Gastroesophageal sphincter (tissue), 4 donors: ENCODE results near the gene ERBB4. TPM values are rescaled to one million over a fixed set of nuclear protein-coding genes. Genes with fewer than 3 reads are reported as not detected.

Experiments
- ATAC-seq: fragments of 150-250 bp; one replicate; pipeline ENCODE4 v1.9.1; 2016; ENCODE audit warnings: mild to moderate bottlenecking, moderate library complexity
- H3K27ac ChIP-seq, 4 donors: fragments of 200-600 bp; sonication (generic) in 3 of 4; 1 replicate in 3 of 4; 2 replicates in 1 of 4; pipeline ENCODE4 v1.5.1; 2016 to 2019
- H3K27me3 ChIP-seq: fragments of 200-600 bp; sonication (generic); one replicate; pipeline ENCODE4 v1.5.1; 2019
- H3K36me3 ChIP-seq, 2 donors: fragments of 200-600 bp; sonication (generic); one replicate each; pipeline ENCODE4 v1.5.1; 2019; ENCODE audit warnings: control low read depth in 1 of 2
- H3K4me1 ChIP-seq, 3 donors: fragments of 200-600 bp; sonication (generic); 1 replicate in 2 of 3; 2 replicates in 1 of 3; pipeline ENCODE4 v1.5.1; 2016 to 2019; ENCODE audit warnings: control low read depth in 2 of 3
- H3K4me3 ChIP-seq, 2 donors: fragments of 200-600 bp; sonication (generic); one replicate each; pipeline ENCODE4 v1.5.1; 2019; ENCODE audit warnings: mild to moderate bottlenecking in 1 of 2, moderate library complexity in 1 of 2
- H3K9me3 ChIP-seq, 3 donors: fragments of 200-600 bp; sonication (generic); one replicate each; pipeline ENCODE4 v1.5.1; 2017 to 2019; ENCODE audit warnings: control low read depth in 2 of 3
- CTCF ChIP-seq, 4 experiments: fragments of 200-600 bp in 2 of 4; fragments of 450-650 bp in 2 of 4; sonication (generic) in 1 of 4; IDR thresholded peaks; one replicate each; pipeline ENCODE4 v1.5.1; 2017 to 2019; ENCODE audit warnings: antibody characterized with exemption in 4 of 4, mild to moderate bottlenecking in 2 of 4, moderate library complexity in 2 of 4
- EP300 ChIP-seq: sonication (generic); formaldehyde crosslinking; IDR thresholded peaks from one replicate; pipeline ENCODE4 v1.6.1; 2017; ENCODE audit warnings: antibody characterized with exemption, mild to moderate bottlenecking
- POLR2A ChIP-seq, 2 donors: fragments of 450-650 bp; IDR thresholded peaks; one replicate each; pipeline ENCODE4 v1.6.1; 2017; ENCODE audit warnings: antibody characterized with exemption in 2 of 2, mild to moderate bottlenecking in 2 of 2, moderate library complexity in 1 of 2
- POLR2AphosphoS5 ChIP-seq: sonication (generic); formaldehyde crosslinking; IDR thresholded peaks from one replicate; pipeline ENCODE4 v1.6.1; 2017; ENCODE audit warnings: antibody characterized with exemption
- WGBS, 2 donors: methylation state at CpG; one replicate each; pipeline ENCODE4 v1.1.5; 2018; ENCODE audit warnings: low coverage in 1 of 2; 5-methylcytosine and 5-hydroxymethylcytosine counted together
- total RNA-seq, 4 donors: library from RNA; depleted of rRNA; stranded (reverse); fragments of >200 nt; gene quantifications; one replicate each; pipeline ENCODE4 v1.1.0, GENCODE V29; 2016

The ERBB4 gene
- total RNA-seq, 4 donors from 2014 or later = 0.16 to 0.92 (median 0.50) TPM

- Histone ChIP-seq H3K4me3 (no peak overlapping the region), H3K27me3 (no peaks in the 10 kb centered on the region), H3K4me1 (no peaks in the 10 kb centered on the region), H3K27ac (no peak overlapping the region), H3K36me3 (no peaks in the 10 kb centered on the region), H3K9me3 (no peaks in the 10 kb centered on the region)
- no peak for ATAC-seq
- WGBS, 2 donors = 26 to 62% methylated on average over 2 to 3 of the region's 3 CpGs
- TF ChIP-seq EP300 = no peak
- no peak for TF ChIP-seq POLR2AphosphoS5
- TF ChIP-seq CTCF (IDR thresholded peaks at IDR 0.05) = no peak
- no peak for TF ChIP-seq POLR2A (IDR thresholded peaks at IDR 0.05)
Measured at GRCh38 chr2:212359425-212360067, 179.1 kb downstream of the ERBB4 start.

- Histone ChIP-seq H3K9me3 (no peaks in the 10 kb centered on the region), H3K36me3 (no peaks in the 10 kb centered on the region), H3K27ac (no peak overlapping the region), H3K27me3 (no peaks in the 10 kb centered on the region), H3K4me3 (no peak overlapping the region), H3K4me1 (no peaks in the 10 kb centered on the region)
- ATAC-seq = no peak
- WGBS, 2 donors = 42 to 50% methylated on average over 5 of the region's 5 CpGs
- TF ChIP-seq CTCF (IDR thresholded peaks at IDR 0.05) (no peak), POLR2AphosphoS5 (no peak), POLR2A (IDR thresholded peaks at IDR 0.05) (no peak)
Measured at GRCh38 chr2:212357606-212358005, 181.0 kb downstream of the ERBB4 start.

- TF ChIP-seq CTCF (IDR thresholded peaks at IDR 0.05) = no peak
- no peak for TF ChIP-seq EP300
- TF ChIP-seq POLR2A (IDR thresholded peaks at IDR 0.05) = no peak
- no peak for TF ChIP-seq POLR2AphosphoS5
- H3K4me3 ChIP-seq = no peak overlapping the region
- no peaks in the 10 kb centered on the region for H3K36me3 ChIP-seq
- H3K27me3 ChIP-seq = no peaks in the 10 kb centered on the region
- H3K4me1 ChIP-seq = no peaks in the 10 kb centered on the region
- no peak overlapping the region for H3K27ac ChIP-seq
- no peaks in the 10 kb centered on the region for H3K9me3 ChIP-seq
- ATAC-seq = no peak
Measured at GRCh38 chr2:212354382-212354781, 184.2 kb downstream of the ERBB4 start.

GRCh38 chr2:212348501-212348900, 190.1 kb downstream of the ERBB4 start:
- no peak for ATAC-seq
- 47 to 62% methylated on average over 4 of the region's 4 CpGs for WGBS, 2 donors
- no peaks in the 10 kb centered on the region for H3K27me3 ChIP-seq
- TF ChIP-seq POLR2AphosphoS5 (no peak), EP300 (no peak), CTCF (IDR thresholded peaks at IDR 0.05) (no peak), POLR2A (IDR thresholded peaks at IDR 0.05) (no peak)
- H3K27ac ChIP-seq = no peak overlapping the region
- H3K4me3 ChIP-seq = no peak overlapping the region
- no peaks in the 10 kb centered on the region for H3K36me3 ChIP-seq
- H3K9me3 ChIP-seq = no peaks in the 10 kb centered on the region
- no peaks in the 10 kb centered on the region for H3K4me1 ChIP-seq

- no peak for ATAC-seq
- 40 to 46% methylated on average over 2 of the region's 2 CpGs for WGBS, 2 donors
- no peaks in the 10 kb centered on the region for H3K4me1 ChIP-seq
- no peak for TF ChIP-seq CTCF (IDR thresholded peaks at IDR 0.05)
- TF ChIP-seq POLR2A (IDR thresholded peaks at IDR 0.05) = no peak
- no peak for TF ChIP-seq EP300
- no peak for TF ChIP-seq POLR2AphosphoS5
- H3K4me3 ChIP-seq = no peak overlapping the region
- H3K36me3 ChIP-seq = no peaks in the 10 kb centered on the region
- H3K27me3 ChIP-seq = no peaks in the 10 kb centered on the region
- no peaks in the 10 kb centered on the region for H3K9me3 ChIP-seq
- no peak overlapping the region for H3K27ac ChIP-seq
Measured at GRCh38 chr2:212346865-212347264, 191.7 kb downstream of the ERBB4 start.
